WTC11 (cell line): ENCODE measurements around the gene ANGEL2. TPM values are rescaled to one million over a fixed set of nuclear protein-coding genes. Genes with fewer than 3 reads are reported as not detected.
"Not testable (repeated sequence)": the region's sequence is repeated elsewhere in the genome, so short reads cannot be mapped to it uniquely, and the experiment has no call there.

ENCODE experiments used
- ATAC-seq: fragments of 200-7000 bp; cut with Tn5 transposase; 2 replicates; pipeline ENCODE4 v1.10.0; 2021; ENCODE audit warnings: mild to moderate bottlenecking, moderate library complexity
- CTCF ChIA-PET: fragments of 300-600 bp; sonication (Branson Sonifier 250); formaldehyde crosslinking; loops from one replicate; lab custom pipeline; 2021; ENCODE audit warnings: antibody characterized with exemption; lab: Charles Lee
- POLR2A ChIA-PET: fragments of 350-600 bp; sonication (Branson Sonifier 250); formaldehyde crosslinking; loops from one replicate; lab custom pipeline; 2021; ENCODE audit warnings: antibody characterized with exemption; lab: Charles Lee
- DNase-seq: peaks from one replicate; pipeline ENCODE4 v3.0.0; 2021; ENCODE audit warnings: low spot score
- H3K27ac Mint-ChIP-seq: 2 replicates; pipeline ENCODE4 v1.8.0; 2021; ENCODE audit warnings: mixed read lengths
- H3K27me3 Mint-ChIP-seq: 2 replicates; pipeline ENCODE4 v1.8.0; 2021; ENCODE audit warnings: low read depth, mild to moderate bottlenecking, moderate library complexity, mixed read lengths
- H3K36me3 Mint-ChIP-seq: 2 replicates; pipeline ENCODE4 v1.8.0; 2021; ENCODE audit warnings: mixed read lengths
- H3K4me1 Mint-ChIP-seq: 2 replicates; pipeline ENCODE4 v1.8.0; 2022; ENCODE audit warnings: mixed read lengths
- H3K4me3 Mint-ChIP-seq: 2 replicates; pipeline ENCODE4 v1.8.0; 2021; ENCODE audit warnings: mild to moderate bottlenecking, moderate library complexity, mixed read lengths
- H3K9me3 Mint-ChIP-seq: 2 replicates; pipeline ENCODE4 v1.8.0; 2021; ENCODE audit warnings: mixed read lengths
- AFF4 ChIP-seq: sonication (generic); formaldehyde crosslinking; IDR thresholded peaks from 2 replicates; pipeline ENCODE4 v1.8.1; 2023; ENCODE audit warnings: mild to moderate bottlenecking, missing genetic modification reagents, borderline replicate concordance
- CREB1 ChIP-seq: sonication (generic); formaldehyde crosslinking; IDR thresholded peaks from 2 replicates; pipeline ENCODE4 v1.8.0; 2023; ENCODE audit warnings: mild to moderate bottlenecking, missing genetic modification reagents
- E2F4 ChIP-seq: sonication (generic); formaldehyde crosslinking; IDR thresholded peaks from 2 replicates; pipeline ENCODE4 v1.8.1; 2022; ENCODE audit warnings: low read depth, mild to moderate bottlenecking, moderate library complexity, missing genetic modification reagents, borderline replicate concordance
- FOXP4 ChIP-seq: sonication (generic); formaldehyde crosslinking; IDR thresholded peaks from 2 replicates; pipeline ENCODE4 v1.8.0; 2022; ENCODE audit warnings: mild to moderate bottlenecking, missing genetic modification reagents
- GABPB1 ChIP-seq: sonication (generic); formaldehyde crosslinking; IDR thresholded peaks from 2 replicates; pipeline ENCODE4 v1.8.1; 2023; ENCODE audit warnings: mild to moderate bottlenecking, missing genetic modification reagents
- HMGA2 ChIP-seq: fragments of 250-450 bp; sonication (Bioruptor Pico); IDR thresholded peaks from 2 replicates; pipeline ENCODE4 v1.4.0; 2021; ENCODE audit warnings: mild to moderate bottlenecking, moderate library complexity
- JAZF1 ChIP-seq: fragments of 250-450 bp; sonication (Bioruptor Pico); IDR thresholded peaks from 2 replicates; pipeline ENCODE4 v1.9.0; 2021; ENCODE audit warnings: moderate library complexity, mild to moderate bottlenecking, inconsistent platforms
- MLX ChIP-seq: sonication (generic); formaldehyde crosslinking; IDR thresholded peaks from 2 replicates; pipeline ENCODE4 v1.8.1; 2023; ENCODE audit warnings: mild to moderate bottlenecking, missing genetic modification reagents, moderate library complexity
- NFE2L1 ChIP-seq: sonication (generic); formaldehyde crosslinking; IDR thresholded peaks from 2 replicates; pipeline ENCODE4 v1.8.1; 2023; ENCODE audit warnings: missing genetic modification reagents
- RELA ChIP-seq: sonication (generic); formaldehyde crosslinking; IDR thresholded peaks from 2 replicates; pipeline ENCODE4 v1.8.1; 2022; ENCODE audit warnings: missing genetic modification reagents, mild to moderate bottlenecking, borderline replicate concordance
- TCF7 ChIP-seq: sonication (generic); formaldehyde crosslinking; IDR thresholded peaks from 2 replicates; pipeline ENCODE4 v1.8.0; 2022; ENCODE audit warnings: mild to moderate bottlenecking, low read depth, missing genetic modification reagents, moderate library complexity
- ZBTB43 ChIP-seq: sonication (generic); formaldehyde crosslinking; IDR thresholded peaks from 2 replicates; pipeline ENCODE4 v1.8.1; 2023; ENCODE audit warnings: mild to moderate bottlenecking, missing genetic modification reagents
- ZNF396 ChIP-seq: fragments of 250-450 bp; sonication (Bioruptor Pico); IDR thresholded peaks from 2 replicates; pipeline ENCODE4 v1.8.0; 2021; ENCODE audit warnings: mild to moderate bottlenecking, moderate library complexity, borderline replicate concordance
- total RNA-seq: library from RNA; stranded (reverse); gene quantifications from 3 replicates; pipeline ENCODE4 v1.2.3, GENCODE V29; 2021

The ANGEL2 gene
- total RNA-seq, 1 experiment from 2014 or later = 38.6 TPM

GRCh38 chr1:213049232-213049631 lies 33.6 kb upstream of the ANGEL2 start (continued):
- TF ChIP-seq NFE2L1 (CRISPR knock-in tag) (no peak), ZNF396 (CRISPR knock-in tag) (no peak), TCF7 (CRISPR knock-in tag) (no peak), E2F4 (no peak), FOXP4 (CRISPR knock-in tag) (no peak)

GRCh38 chr1:213045321-213046226 lies 29.9 kb upstream of the ANGEL2 start:
- H3K9me3 Mint-ChIP-seq, DNase-seq, POLR2A ChIA-PET, ATAC-seq, H3K4me3 Mint-ChIP-seq, H3K27me3 Mint-ChIP-seq, H3K36me3 Mint-ChIP-seq, H3K27ac Mint-ChIP-seq: not testable (repeated sequence)
- CTCF ChIA-PET = interaction anchor here (0.6 kb wide), 1 partner anchor 230 kb away, joined by 4 read pairs; no protein-coding TSS in a partner anchor
- peaks cover 32% of the 10 kb centered on the region for H3K4me1 Mint-ChIP-seq

- DNase-seq (no peak), ATAC-seq (no peak)
- Mint-ChIP-seq H3K4me1 (peaks cover 17% of the 10 kb centered on the region), H3K27ac (no peak overlapping the region), H3K9me3 (0 out of 2 replicates have a peak, but pooled peaks cover 4% of the 10 kb centered on the region), H3K27me3 (no peaks in the 10 kb centered on the region; the same call in 1 of the 2 replicates), H3K4me3 (no peak overlapping the region), H3K36me3 (no peaks in the 10 kb centered on the region)
- ChIA-PET CTCF (no interaction called here), POLR2A (no interaction called here)
- TF ChIP-seq AFF4 (CRISPR knock-in tag) = no peak
- no peak for TF ChIP-seq RELA (CRISPR knock-in tag)
- no peak for TF ChIP-seq CREB1 (CRISPR knock-in tag)
- no peak for TF ChIP-seq FOXP4 (CRISPR knock-in tag)
- TF ChIP-seq JAZF1 (CRISPR knock-in tag) = no peak
- no peak for TF ChIP-seq MLX (CRISPR knock-in tag)
- TF ChIP-seq HMGA2 (CRISPR knock-in tag) = no peak
- TF ChIP-seq GABPB1 (CRISPR knock-in tag) = no peak
- no peak for TF ChIP-seq ZBTB43 (CRISPR knock-in tag)
These were observed 25.8 kb upstream of the ANGEL2 start for GRCh38 chr1:213041443-213041842.
